Fibroblast of mammary gland (primary cell): ENCODE data around the gene ADH5.
"Not testable (repeated sequence)": the region's sequence is repeated elsewhere in the genome, so short reads cannot be mapped to it uniquely, and the experiment has no call there.

ENCODE experiments used
- DNase-seq: peaks from one replicate; pipeline ENCODE4 v3.0.0-alpha.2; 2010; ENCODE audit warnings: low read depth
- H3K4me3 ChIP-seq: 2 replicates; pipeline ENCODE4 v1.5.1; 2011; ENCODE audit warnings: low read depth, mild to moderate bottlenecking, low read length, moderate library complexity; ENCODE audit not compliant: control insufficient read depth
- CTCF ChIP-seq: conservative IDR thresholded peaks from 2 replicates; pipeline ENCODE4 v1.5.1; 2011; ENCODE audit warnings: low read depth, low read length, inconsistent platforms; ENCODE audit not compliant: control insufficient read depth, insufficient read depth

ADH5 gene

GRCh38 chr4:99100876-99101275 is 12.3 kb upstream of the ADH5 start:
- no peak for TF ChIP-seq CTCF
- no peak for DNase-seq
- no peak overlapping the region for H3K4me3 ChIP-seq

- not testable (repeated sequence) for H3K4me3 ChIP-seq, DNase-seq
Measured at GRCh38 chr4:99099814-99100213, 11.2 kb upstream of the ADH5 start.

- no peak overlapping the region for H3K4me3 ChIP-seq
- no peak for DNase-seq
- TF ChIP-seq CTCF = no peak
Measured at GRCh38 chr4:99099311-99099710, 10.7 kb upstream of the ADH5 start.

- not testable (repeated sequence) for H3K4me3 ChIP-seq, DNase-seq
Measured at GRCh38 chr4:99091841-99092240, 3.3 kb upstream of the ADH5 start.

- DNase-seq = no peak
- H3K4me3 ChIP-seq = no peak overlapping the region
- no peak for TF ChIP-seq CTCF
Measured at GRCh38 chr4:99091216-99091575, 2.6 kb upstream of the ADH5 start.

GRCh38 chr4:99090481-99091215 is 2.1 kb upstream of the ADH5 start:
- DNase-seq = no peak
- H3K4me3 ChIP-seq = peak overlapping the region; percentile 81
- TF ChIP-seq CTCF = no peak

GRCh38 chr4:99088023-99088449 is 552 bp downstream of the ADH5 start:
- TF ChIP-seq CTCF = no peak
- peak; percentile 87 for DNase-seq
- H3K4me3 ChIP-seq = peak overlapping the region; percentile 81

GRCh38 chr4:99084595-99084994 is 4.0 kb downstream of the ADH5 start:
- no peak for DNase-seq
- no peak for TF ChIP-seq CTCF
- no peak overlapping the region for H3K4me3 ChIP-seq
